Ammon's horn (tissue), 1 donor: ENCODE measurements around the gene LILRA1.
"Not testable (repeated sequence)": the region's sequence is repeated elsewhere in the genome, so short reads cannot be mapped to it uniquely, and the experiment has no call there.

ENCODE experiments used
- DNase-seq: peaks from one replicate; pipeline ENCODE4 v3.0.0-alpha.2; 2016; ENCODE audit warnings: low spot score

LILRA1 gene

DNA sequence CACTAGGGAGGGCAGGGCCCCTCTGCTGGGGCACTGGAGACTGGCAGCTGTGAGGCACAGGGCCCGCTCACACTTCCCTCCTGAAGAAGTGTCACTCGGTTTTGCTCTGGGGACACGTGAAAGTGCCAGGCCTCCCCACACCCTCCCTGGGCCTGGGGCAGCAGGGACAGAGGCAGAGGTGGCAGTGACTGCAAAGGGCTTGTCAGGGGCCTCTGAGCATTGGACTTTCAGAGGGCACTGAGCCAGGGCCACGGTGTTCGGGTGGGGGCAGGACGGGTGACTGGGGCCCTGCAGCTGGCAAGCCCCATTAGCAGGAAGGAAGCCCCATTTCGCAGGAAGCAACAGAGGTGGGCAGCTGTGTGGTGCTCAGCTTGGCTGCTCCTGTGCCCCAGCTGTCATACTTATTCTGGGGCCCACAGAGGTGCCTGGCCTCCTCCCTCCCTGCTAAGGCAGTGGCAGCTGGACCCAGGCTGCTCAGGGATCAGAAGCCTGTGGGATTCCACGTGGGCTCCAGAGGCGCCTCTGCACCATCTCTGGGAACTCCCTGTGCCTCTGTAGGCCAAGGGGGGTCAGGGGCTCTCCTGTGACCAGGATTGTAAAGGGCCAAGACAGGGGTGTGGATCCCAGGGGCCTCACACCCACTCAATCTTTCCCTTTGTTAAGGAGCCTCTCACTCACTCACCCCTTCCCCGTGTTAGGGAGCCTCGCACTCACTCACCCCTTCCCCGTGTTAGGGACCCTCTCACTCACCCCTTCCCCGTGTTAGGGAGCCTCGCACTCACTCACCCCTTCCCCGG lies 31.7 kb downstream of the LILRA1 start:
- not testable (repeated sequence) for DNase-seq

DNA sequence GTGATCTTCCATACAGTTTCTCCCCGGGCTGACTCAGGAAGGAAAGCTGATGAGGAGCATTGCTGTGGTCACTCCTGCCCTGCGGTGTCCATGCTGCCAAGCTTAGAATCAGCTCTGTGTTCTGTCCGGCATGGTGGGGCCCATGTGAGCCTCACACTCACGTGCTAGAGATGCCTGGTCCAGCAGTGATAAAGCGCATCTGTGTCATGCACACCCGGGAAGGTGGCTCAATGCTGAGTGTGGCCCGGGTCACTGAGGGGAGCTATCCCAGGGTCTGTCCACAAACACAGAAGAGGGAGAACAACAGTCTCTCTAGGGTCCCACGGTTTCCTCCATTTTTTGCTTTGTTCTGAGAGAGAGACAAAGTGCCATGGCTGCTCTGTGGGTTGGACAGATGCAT lies 33.3 kb downstream of the LILRA1 start:
- DNase-seq = no peak

DNA sequence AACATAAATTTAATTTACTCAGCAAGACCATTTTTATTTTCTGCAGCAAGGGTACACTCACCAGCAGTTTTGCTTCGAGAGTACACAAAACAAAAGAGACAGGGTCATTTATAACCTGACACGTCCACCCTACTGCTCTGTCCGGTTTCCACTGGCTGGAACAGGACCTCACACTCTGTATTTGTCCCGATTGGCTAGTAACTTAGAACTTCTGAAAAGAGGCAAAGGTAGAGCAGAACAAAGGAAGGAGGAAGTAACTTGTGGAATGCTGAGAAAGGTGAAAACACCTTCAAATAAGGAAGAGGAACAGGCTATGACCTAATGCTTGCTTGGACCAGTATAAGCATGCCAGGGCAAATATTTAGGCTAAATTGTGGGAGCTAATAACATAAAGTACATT lies 34.5 kb downstream of the LILRA1 start:
- not testable (repeated sequence) for DNase-seq

DNA sequence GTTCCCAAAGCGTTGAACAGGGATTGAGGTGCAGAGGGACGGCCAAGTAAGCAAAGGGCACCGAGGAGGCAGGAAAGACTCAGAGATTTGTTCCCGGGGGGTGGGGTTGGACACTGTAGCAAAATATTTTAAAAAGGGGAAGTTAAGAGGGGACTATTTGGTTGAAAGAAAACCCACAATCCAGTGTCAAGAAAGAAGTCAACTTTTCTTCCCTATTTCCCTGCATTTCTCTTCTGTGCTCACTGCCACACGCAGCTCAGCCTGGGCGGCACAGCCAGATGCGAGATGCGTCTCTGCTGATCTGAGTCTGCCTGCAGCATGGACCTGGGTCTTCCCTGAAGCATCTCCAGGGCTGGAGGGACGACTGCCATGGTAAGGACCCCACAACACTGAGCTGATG lies 36.8 kb downstream of the LILRA1 start, which contains the start of gene LILRB1:
TSS of gene LILRB1 (plus strand) at position 223 of the 400 bp plus-strand sequence. CDS start 590 bp downstream, outside the sequence.
- DNase-seq = peak; percentile 32

DNA sequence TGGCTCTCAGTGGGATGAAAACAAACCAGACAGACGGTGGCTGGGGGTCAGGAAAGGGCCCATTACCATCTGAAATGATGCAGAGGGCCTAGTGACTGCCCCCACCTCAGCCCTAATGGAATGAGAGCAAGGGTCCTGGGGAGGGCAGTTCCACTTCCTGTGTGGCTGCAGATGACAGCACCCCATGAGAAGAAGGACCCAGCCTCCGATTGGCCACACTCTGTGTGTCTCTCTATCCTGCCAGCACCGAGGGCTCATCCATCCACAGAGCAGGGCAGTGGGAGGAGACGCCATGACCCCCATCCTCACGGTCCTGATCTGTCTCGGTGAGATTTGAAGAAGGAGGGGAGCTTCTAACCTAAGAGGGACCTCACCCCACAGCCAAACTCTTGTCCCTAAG lies 37.4 kb downstream of the LILRA1 start:
- peak; percentile 4 for DNase-seq

DNA sequence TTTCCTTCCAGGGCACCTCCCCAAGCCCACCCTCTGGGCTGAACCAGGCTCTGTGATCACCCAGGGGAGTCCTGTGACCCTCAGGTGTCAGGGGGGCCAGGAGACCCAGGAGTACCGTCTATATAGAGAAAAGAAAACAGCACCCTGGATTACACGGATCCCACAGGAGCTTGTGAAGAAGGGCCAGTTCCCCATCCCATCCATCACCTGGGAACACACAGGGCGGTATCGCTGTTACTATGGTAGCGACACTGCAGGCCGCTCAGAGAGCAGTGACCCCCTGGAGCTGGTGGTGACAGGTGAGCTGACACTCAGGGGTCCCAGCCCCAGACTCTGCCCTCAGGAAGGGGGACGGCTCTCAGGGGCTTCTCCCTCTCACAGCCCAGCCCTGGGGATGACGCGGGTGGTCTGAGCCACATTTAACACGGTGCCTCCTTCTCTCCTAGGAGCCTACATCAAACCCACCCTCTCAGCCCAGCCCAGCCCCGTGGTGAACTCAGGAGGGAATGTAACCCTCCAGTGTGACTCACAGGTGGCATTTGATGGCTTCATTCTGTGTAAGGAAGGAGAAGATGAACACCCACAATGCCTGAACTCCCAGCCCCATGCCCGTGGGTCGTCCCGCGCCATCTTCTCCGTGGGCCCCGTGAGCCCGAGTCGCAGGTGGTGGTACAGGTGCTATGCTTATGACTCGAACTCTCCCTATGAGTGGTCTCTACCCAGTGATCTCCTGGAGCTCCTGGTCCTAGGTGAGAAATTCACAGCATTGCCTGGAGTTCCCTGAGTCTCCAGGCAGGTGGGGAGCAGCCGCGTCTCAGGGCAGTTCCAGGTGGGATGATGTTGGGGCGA lies 38.3 kb downstream of the LILRA1 start:
- not testable (repeated sequence) for DNase-seq

DNA sequence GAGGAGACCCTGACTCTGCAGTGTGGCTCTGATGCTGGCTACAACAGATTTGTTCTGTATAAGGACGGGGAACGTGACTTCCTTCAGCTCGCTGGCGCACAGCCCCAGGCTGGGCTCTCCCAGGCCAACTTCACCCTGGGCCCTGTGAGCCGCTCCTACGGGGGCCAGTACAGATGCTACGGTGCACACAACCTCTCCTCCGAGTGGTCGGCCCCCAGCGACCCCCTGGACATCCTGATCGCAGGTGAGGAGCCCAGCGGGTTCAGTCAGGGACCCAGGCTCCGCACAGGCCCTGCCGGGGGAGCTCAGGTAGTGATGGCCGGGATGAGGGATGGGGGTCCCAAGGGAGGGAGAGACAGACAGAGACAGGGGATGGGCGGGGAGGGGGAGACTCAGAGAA lies 39.1 kb downstream of the LILRA1 start:
- DNase-seq = not testable (repeated sequence)

DNA sequence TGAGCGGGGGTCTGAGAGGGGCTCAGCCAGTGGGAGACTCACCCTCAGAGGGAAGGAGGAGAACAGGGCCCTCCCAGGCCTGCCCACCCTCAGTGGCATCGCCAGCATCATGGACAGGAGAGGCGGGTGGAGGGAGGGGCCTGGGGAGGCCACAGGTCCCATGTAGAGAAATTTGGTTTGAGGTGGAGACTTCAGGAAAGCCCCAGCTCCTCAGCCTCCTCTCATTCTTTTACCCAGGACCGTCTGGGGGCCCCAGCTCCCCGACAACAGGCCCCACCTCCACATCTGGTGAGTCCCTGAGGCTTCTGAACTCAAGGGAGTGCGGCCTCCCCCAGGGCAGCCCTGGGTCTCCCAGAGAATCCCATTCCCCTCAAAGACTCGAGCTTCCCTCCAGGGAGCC lies 40.0 kb downstream of the LILRA1 start:
- DNase-seq = no peak

DNA sequence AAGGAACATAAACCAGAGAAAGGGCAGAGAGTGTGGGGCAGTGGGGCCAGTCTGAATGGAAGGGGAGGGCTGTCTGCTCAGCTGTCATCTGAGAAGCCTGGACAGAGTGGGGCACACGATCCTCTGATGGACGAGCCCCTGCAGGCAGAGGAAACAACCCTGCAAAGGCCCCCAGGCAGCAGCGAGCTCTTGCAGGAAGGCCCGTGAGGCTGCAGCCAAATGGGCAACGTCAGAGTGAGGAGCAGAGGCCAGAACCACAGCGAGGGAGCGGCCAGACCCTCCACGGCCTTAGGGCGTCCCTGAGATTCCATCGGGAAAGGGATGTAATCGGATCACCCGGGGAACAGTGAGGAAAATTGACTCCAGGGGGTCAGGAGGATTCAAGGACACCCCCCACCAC lies 42.6 kb downstream of the LILRA1 start:
- DNase-seq = not testable (repeated sequence)

DNA sequence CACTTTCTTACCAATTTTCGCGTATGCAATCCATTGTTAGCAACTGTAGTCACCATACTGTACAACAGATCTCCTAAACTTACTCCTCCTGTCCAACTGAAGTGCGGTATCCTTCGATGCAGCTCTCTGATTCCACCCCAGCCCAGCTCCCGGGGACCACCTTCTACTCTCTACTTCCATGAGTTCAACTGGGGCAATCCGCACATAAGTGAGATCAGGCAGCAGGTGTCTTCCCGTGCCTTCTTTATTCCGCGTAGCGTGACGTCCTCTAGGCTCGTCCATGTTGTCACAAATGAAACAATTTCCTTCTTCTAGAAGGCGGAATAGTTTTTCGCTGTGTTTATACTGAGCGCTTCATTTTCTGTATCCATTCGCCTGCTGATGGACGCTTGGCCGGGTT lies 45.3 kb downstream of the LILRA1 start:
- DNase-seq = no peak

DNA sequence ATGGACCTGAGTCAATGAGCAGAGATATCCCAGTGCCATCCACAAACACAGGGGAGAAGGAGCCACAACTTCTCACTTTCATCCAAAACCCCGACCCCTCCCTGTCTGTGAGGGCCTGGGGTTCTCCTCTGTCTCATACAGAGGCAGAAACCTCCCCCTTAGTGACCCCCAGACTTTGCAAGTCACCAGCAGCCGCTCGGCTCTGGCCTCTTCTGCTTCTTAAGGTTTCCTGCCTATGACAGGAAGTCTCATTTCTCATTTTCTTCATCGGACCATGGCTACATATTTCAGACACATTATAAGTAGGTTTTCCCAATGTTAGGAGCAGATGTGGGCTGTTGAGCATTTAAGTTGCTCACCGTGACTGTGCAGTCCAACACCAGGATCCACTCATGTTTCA lies 49.5 kb downstream of the LILRA1 start:
- not testable (repeated sequence) for DNase-seq

DNA sequence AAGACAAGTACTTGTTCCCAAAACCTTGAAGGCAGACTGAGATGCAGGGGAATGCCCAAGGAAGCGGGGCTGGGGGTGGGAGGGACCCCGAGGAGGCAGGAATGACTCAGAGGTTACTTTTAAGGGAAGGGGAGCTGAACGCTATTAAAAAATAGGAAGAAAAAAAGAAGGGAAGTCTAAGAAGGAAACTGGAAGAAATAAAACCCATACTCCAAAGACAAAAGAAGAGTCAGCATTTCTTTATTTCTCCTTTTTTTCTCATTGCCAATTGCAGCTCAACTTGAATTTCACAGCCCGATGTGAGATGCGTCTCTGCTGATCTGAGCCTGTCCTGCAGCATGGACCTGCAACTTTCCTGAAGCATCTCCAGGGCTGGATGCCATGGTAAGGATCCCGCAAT lies 50.2 kb downstream of the LILRA1 start:
- DNase-seq = not testable (repeated sequence)

DNA sequence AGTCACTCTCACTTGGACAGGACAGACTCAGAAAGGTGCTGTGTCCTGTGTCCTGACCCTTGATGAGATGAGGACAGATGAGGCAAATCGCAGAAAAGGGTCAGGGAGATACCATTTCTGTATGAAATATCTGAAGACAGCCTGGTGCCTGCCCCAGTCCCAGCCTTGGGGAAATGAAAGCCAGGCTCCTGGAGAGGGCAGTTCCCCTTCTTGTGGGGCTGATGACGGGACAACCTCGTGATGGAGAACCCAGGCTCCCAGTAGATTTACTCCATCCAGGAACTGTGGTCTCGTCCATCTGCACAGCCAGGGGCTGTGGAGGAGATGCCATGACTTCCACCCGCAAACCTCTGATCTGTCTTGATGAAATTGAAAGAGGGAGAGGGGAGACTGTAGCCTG lies 50.6 kb downstream of the LILRA1 start:
- peak; percentile 45 for DNase-seq

DNA sequence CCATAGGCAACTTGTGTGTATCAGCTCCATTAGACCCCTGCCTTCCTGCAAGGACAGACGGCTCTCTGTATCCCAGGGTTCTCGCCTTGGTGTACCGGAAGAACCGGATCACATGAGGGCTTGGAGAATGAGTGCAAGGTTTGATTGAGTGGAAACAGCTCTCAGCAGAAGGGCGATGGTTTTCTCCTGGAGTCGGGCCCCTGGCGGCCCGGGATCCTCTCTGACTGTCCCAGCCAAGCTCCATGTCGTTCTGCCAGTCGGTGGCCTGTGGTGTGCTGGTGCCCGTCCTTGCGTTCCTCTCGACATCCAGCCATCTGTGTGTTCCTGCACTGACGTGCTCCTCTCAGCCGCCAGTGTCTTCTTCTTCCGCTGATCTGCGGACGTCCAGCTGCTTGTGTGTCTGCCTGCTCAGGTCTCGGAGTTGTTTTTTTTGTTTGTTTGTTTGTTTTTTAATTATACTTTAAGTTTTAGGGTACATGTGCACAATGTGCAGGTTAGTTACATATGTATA lies 53.0 kb downstream of the LILRA1 start:
- DNase-seq = no peak

DNA sequence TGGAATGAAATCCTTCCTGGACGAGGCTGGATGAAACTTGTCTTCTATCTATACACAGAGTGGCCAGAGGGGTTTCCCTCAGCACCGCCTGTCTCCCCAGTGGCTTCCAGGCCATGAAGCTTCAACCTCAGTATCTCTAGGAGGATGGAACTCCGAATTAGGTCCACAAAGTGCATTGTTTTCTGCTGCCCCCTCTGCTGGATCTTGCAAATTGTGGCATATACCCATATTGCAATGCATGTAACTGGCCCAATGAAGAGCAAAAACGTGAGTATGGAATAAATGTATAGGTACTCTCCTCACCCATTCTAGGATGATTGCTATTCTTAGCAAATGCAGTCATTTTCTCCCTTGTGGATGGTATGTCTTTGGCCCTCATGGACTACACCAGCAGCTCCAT lies 54.7 kb downstream of the LILRA1 start:
- no peak for DNase-seq

DNA sequence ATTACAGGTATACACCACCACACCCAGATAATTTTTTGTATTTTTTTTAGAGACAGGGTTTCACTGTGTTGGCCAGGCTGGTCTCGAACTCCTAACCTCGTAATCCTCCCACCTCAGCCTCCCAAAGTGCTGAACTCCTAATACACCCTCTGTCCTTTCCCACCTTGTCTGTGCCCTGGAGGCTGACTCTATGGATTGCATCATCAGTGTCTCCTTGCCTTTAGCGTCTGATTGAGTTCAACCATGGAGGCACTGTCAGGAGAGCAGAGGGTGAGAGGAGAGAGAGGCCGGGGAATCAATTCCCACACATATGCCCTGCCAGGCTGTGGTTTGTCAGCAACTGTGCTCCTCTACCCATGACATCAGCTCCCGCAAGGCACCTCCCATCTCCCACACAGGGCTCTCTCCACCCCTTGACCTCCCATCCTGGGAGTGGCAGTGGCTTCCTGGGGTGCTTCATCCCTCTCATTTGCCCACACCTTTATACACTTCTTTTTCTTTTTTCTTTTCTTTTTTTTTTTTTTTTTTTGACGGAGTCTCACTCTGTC lies 56.8 kb downstream of the LILRA1 start:
- DNase-seq = no peak
